Transverse colon (tissue), 4 donors: ENCODE measurements around the gene MAPK14.

Experiments used
- EP300 ChIP-seq: sonication (generic); formaldehyde crosslinking; IDR thresholded peaks from one replicate; pipeline ENCODE4 v1.6.1; 2017; ENCODE audit warnings: antibody characterized with exemption, low read depth
- POLR2AphosphoS5 ChIP-seq, 3 donors: sonication (generic); formaldehyde crosslinking; IDR thresholded peaks; one replicate each; pipeline ENCODE4 v1.6.1; 2016; ENCODE audit warnings: antibody characterized with exemption in 3 of 3
- TF ChIP-seq, protein P1 (sequence below), 5 experiments: fragments of 200-600 bp in 3 of 5; fragments of 450-650 bp in 2 of 5; sonication (generic) in 3 of 5; IDR thresholded peaks; 1 replicate in 2 of 5; 2 replicates in 3 of 5; pipeline ENCODE4 v1.5.1; 2016 to 2017; ENCODE audit warnings: antibody characterized with exemption in 5 of 5, inconsistent platforms in 3 of 5, mild to moderate bottlenecking in 2 of 5, moderate library complexity in 1 of 5

DNA sequence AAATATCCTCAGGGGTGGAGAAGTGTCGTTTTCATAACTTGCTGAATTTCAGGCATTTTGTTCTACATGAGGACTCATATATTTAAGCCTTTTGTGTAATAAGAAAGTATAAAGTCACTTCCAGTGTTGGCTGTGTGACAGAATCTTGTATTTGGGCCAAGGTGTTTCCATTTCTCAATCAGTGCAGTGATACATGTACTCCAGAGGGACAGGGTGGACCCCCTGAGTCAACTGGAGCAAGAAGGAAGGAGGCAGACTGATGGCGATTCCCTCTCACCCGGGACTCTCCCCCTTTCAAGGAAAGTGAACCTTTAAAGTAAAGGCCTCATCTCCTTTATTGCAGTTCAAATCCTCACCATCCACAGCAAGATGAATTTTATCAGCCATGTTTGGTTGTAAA is 82.4 kb downstream of the MAPK14 start:
- TF ChIP-seq POLR2AphosphoS5 (IDR thresholded peaks at IDR 0.05) (no peak), EP300 (no peak)
- TF ChIP-seq, protein P1, sequence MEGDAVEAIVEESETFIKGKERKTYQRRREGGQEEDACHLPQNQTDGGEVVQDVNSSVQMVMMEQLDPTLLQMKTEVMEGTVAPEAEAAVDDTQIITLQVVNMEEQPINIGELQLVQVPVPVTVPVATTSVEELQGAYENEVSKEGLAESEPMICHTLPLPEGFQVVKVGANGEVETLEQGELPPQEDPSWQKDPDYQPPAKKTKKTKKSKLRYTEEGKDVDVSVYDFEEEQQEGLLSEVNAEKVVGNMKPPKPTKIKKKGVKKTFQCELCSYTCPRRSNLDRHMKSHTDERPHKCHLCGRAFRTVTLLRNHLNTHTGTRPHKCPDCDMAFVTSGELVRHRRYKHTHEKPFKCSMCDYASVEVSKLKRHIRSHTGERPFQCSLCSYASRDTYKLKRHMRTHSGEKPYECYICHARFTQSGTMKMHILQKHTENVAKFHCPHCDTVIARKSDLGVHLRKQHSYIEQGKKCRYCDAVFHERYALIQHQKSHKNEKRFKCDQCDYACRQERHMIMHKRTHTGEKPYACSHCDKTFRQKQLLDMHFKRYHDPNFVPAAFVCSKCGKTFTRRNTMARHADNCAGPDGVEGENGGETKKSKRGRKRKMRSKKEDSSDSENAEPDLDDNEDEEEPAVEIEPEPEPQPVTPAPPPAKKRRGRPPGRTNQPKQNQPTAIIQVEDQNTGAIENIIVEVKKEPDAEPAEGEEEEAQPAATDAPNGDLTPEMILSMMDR (IDR thresholded peaks at IDR 0.05): no peak
